ENCODE data around the gene DDX46.
"Not testable (repeated sequence)": the region's sequence is repeated elsewhere in the genome, so short reads cannot be mapped to it uniquely, and the experiment has no call there.

Gene DDX46, protein sequence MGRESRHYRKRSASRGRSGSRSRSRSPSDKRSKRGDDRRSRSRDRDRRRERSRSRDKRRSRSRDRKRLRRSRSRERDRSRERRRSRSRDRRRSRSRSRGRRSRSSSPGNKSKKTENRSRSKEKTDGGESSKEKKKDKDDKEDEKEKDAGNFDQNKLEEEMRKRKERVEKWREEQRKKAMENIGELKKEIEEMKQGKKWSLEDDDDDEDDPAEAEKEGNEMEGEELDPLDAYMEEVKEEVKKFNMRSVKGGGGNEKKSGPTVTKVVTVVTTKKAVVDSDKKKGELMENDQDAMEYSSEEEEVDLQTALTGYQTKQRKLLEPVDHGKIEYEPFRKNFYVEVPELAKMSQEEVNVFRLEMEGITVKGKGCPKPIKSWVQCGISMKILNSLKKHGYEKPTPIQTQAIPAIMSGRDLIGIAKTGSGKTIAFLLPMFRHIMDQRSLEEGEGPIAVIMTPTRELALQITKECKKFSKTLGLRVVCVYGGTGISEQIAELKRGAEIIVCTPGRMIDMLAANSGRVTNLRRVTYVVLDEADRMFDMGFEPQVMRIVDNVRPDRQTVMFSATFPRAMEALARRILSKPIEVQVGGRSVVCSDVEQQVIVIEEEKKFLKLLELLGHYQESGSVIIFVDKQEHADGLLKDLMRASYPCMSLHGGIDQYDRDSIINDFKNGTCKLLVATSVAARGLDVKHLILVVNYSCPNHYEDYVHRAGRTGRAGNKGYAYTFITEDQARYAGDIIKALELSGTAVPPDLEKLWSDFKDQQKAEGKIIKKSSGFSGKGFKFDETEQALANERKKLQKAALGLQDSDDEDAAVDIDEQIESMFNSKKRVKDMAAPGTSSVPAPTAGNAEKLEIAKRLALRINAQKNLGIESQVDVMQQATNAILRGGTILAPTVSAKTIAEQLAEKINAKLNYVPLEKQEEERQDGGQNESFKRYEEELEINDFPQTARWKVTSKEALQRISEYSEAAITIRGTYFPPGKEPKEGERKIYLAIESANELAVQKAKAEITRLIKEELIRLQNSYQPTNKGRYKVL

DNA sequence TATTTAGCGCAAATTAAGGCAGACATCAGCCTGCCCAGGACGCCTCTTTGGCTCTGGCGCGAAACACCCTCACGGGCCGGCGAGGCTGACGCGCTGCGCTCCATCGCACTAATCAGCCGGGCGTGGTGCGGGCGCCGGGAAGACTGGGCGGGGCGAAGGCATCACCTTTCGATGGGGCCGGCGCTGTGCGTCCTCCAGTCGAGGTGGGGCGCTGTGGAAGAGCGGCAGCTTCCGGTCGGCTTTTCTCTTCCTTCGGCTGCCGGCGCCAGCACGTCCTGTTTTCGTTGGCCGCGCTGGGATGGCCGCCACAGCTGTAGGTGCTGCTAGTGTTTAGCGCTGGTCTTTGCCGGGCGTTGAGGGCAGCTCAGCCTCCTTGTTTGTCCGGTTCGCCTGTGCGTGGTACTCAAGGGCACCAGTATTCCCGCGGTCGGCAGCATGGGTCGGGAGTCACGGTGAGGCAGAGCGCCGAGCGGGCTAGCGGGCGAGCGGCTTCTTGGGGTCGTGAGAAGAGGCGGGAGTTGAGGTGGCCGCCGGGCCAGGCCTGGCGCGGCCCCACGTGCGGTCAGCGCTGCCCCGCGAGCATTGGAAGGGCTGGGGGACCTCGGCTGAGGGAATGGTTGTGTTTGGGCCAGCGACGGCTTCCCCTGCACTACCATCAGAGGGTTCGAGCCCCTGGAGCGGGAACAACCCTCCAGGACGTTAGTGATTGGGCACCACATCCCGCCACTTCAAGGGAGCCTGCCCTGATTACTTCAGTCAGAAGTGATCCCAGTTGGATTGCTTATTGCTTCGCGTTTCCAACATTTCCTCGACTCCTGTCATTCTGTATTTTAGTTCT lies at the start of gene DDX46:
TSS of gene DDX46 (plus strand) at position 276 of the 838 bp plus-strand sequence. CDS start at position 436, 160 bp downstream.
- DNase-seq (ENCODE audit: low spot score): peak; percentile 95

DNA sequence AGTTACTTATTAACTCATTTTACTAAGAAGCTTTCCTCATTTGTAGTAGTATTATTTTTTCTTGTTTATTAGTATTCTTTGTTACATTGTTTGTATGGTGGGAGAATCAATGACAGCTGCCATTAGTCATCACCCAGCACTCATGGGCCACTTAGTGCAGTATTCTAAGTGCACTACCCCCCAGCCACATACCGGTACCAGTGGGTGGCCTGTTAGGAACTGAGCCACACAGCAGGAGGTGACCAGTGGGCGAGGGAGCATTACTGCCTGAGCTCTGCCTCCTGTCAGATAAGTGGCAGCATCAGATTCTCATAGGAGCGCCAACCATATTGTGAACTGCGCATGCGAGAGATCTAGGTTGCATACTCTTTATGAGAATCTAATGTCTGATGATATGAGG lies 44.5 kb upstream of the DDX46 start:
- no peak for DNase-seq (ENCODE audit: low spot score)

GRCh38 chr5:134714541-134714940 lies 44.0 kb upstream of the DDX46 start:
- DNase-seq (ENCODE audit: low spot score): no peak

- DNase-seq (ENCODE audit: low spot score): not testable (repeated sequence)
These were observed 43.1 kb upstream of the DDX46 start for GRCh38 chr5:134715466-134715865.

DNA sequence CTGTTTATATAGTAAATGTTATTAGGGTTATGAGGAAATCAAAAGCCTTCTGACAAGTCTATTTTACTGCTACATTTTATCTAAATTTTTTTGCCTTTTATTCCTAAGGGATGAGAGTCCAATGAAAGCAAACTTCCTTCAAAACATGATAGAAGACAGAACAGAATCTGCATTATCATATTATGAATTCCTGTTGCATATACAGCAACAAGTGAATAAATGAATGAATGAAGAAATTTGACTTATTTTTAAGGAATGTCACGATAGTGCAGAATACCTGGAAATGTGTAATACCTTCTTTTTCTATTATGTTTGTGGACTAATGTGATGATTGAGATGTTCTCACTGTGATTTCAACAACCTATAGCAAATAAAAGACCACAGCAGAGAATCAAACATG lies 33.7 kb upstream of the DDX46 start:
- no peak for DNase-seq (ENCODE audit: low spot score)

- DNase-seq (ENCODE audit: low spot score): no peak
These were observed 25.8 kb upstream of the DDX46 start for GRCh38 chr5:134732819-134733218.

GRCh38 chr5:134735243-134735642 lies 23.3 kb upstream of the DDX46 start:
- no peak for DNase-seq (ENCODE audit: low spot score)

DNA sequence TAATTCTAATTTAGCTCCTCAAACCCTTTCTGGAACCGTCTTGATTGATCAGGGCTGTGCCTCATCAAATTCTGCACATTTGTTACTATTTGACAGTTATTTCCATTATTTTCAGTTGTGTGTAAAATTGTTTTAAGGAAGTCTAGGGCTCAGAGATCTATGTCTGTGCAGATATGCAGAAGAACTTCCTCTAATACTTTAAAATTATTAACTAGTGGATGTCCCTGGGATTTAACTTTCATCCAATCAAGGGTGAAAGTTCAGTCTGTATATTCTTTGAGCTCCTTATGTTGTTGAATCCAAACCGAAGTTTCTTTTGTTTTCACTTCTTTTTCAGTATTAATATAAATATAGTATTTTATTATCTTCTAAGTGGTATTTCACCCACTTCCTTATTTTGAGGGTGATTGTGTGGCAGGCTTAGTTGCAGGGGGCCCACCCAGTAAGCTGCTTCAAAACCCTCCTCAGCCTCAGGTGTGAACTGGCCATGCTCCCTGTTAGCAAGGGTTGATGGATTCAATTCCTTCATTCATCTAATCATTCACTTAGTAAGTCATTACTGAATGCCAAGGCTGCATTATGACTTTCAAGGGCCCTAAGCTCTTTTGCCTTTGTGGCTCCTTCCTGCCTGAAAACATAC lies 22.3 kb upstream of the DDX46 start:
- DNase-seq (ENCODE audit: low spot score): no peak

DNA sequence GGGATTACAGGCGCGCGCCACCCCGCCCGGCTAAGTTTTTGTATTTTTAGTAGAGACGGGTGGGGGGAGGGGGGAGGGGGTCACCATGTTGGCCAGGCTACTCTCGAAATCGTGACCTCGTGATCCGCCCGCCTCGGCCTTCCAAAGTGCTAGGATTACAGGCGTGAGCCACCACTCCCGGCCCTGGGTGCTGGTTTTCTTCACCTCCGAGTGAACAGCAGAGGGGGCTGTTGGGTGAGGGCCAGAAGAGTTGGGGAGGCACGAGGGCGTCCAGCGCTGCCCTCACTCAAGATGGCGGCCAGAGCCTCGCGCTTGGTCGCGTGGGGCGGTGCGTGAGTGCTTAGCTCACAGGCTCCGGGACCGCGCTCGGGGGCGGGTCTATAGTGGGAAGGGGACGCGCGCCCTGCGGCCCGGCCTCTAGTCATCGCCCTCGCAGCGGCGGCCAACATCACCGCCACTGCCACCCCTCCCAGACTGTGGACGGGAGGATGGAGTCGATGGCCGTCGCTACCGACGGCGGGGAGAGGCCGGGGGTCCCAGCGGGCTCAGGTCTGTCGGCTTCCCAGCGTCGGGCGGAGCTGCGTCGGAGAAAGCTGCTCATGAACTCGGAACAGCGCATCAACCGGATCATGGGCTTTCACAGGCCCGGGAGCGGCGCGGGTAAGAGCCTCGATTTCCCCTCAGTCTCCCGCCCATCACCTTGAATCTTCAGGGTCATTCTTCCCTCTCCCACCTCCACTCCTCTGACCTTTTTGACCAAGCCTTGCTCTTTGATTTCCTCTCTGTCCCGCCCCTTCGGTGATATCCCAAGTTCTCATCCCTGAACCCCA lies 20.2 kb upstream of the DDX46 start, which contains the start of gene CAMLG:
TSS of gene CAMLG (plus strand) at position 416 of the 830 bp plus-strand sequence. CDS start at position 489, 73 bp downstream.
- DNase-seq (ENCODE audit: low spot score): peak; percentile 98

GRCh38 chr5:134738963-134739661 lies 19.5 kb upstream of the DDX46 start:
- peak; percentile 33 for DNase-seq (ENCODE audit: low spot score)

- no peak for DNase-seq (ENCODE audit: low spot score)
These were observed 17.5 kb upstream of the DDX46 start for GRCh38 chr5:134741052-134741451.

DNA sequence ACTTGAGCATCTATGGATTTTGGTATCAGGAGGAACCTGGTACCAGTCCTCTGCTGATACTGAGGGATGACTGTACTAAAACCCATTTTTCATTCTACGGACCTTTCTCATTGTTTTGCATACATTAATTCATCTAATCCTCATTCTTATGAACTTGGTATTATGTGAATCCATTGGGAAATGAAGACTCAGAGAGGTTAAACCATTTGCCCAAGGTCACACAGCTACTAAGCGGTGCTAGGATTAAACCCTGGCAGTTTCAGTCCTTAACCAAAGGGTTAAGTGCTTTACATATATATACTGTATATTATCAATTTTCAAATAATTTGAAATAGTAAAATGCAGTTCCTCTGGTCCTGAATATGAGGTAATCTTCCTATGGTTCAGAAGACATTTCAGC lies 16.4 kb upstream of the DDX46 start:
- DNase-seq (ENCODE audit: low spot score): no peak

DNA sequence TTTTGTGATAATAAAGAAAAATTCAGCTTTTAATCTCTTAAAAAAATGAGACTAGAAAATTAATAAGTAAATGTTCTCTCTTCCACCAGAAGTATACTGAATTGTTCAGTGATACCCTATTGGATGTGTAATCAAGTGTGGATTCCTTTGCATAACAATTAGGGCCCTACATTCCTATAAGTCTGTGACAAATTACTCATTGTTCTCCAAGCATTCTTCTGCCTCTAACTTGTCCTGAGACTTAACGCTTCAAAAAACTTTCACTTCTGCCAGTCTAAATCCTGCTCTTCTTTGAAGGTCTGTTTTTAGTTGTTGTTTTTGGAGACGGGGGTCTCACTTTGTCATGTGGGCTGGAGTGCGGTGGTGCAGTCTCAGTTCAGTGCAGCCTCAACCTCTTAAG lies 9.2 kb upstream of the DDX46 start:
- no peak for DNase-seq (ENCODE audit: low spot score)

DNA sequence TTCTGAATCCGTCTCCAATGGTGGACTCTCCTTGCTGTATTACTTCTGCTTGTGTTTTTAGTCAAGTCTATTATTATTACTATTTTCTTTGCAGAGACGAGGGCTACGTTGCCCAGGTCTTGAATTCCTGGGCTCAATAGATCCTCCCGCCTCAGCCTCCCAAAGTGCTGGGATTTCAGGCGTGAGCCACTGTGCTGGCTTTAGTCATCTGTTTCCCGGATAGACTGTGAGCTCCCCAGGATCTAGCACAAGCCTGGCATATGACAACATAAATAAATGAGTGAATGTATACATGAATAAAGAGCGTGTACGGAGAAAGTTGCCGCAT lies 439 bp upstream of the DDX46 start:
- DNase-seq (ENCODE audit: low spot score): no peak

DNA sequence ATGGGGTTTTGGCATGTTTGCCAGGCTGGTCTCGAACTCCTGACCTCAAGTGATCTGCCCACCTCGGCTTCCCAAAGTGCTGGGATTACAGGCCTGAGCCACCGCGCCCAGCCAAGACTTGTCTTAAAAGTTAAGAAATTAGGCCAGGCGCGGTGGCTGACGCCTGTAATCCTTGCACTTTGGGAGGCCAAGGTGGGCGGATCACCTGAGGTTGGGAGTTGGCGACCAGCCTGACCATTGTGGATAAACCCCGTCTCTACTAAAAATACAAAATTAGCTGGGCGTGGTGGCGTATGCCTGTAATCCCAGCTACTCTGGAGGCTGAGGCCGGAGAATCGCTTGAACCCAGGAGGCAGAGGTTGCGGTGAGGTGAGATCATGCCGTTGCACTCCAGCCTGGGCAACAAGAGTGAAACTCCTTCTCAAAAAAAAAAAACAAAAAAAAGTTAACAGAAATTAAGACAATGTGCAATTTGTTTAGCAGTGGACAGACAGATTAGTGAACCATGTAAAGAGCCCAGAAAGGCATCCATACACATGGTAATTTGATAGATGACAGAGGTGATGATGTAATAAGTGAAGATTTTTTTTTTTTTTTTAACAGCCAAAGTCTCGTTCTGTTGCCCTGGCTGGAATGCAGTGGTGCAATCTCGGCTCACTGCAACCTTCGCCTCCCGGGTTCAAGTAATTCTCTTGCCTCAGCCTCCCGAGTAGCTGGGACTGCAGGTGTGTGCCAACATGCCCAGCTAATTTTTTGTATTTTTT lies 9.1 kb downstream of the DDX46 start:
- not testable (repeated sequence) for DNase-seq (ENCODE audit: low spot score)

- DNase-seq (ENCODE audit: low spot score): no peak
These were observed 10.6 kb downstream of the DDX46 start for GRCh38 chr5:134769206-134769605.

DNA sequence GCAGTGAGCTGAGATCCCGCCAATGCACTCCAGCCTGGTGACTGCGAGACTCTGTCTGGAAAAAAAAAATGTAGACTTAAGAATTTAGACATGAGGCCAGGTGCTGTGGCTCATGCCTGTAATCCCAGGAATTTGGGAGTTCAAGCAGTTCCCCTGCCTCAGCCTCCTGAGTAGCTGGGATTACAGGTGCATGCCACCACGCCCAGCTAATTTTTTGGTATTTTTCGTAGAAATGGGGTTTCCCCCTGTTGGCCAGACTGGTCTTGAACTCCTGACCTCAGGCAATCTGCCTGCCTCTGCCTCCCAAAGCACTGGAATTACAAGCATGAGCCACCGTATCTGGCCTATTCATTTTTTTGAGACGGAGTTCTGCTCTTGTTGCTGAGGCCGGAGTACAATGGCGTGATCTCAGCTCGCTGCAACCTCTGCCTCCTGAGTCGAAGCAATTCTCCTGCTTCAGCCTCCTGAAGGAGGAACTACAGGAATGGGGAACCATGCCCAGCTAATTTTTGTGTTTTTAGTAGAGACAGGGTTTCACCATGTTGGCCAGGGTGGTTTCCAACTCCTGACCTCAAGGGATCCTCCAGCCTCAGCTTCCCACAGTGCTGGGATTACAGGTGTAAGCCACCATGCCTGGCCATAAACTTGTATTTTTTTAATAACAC lies 14.0 kb downstream of the DDX46 start:
- DNase-seq (ENCODE audit: low spot score): no peak

DNA sequence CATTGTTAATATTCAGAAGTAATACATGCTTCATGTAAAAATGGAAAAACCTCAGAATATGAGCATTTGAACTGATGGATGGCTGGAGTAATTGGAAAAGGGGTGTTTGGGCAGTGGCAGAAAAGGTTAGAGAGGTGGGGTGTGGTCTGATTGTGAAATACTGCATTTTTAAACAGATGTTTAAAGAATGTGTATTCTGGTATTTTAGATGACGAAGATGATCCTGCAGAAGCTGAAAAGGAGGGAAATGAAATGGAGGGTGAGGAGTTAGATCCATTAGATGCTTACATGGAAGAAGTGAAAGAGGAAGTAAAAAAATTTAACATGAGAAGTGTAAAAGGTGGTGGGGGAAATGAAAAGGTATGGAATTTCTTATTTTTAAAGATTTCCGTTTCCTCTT lies 18.8 kb downstream of the DDX46 start:
- DNase-seq (ENCODE audit: low spot score): no peak
